Measurements from ENCODE around the gene NTNG1. TPM values are rescaled to one million over a fixed set of nuclear protein-coding genes. Genes with fewer than 3 reads are reported as not detected.

The NTNG1 gene
- total and polyA plus RNA-seq, 12 donors: 0.06 TPM; not detected in 11

DNA sequence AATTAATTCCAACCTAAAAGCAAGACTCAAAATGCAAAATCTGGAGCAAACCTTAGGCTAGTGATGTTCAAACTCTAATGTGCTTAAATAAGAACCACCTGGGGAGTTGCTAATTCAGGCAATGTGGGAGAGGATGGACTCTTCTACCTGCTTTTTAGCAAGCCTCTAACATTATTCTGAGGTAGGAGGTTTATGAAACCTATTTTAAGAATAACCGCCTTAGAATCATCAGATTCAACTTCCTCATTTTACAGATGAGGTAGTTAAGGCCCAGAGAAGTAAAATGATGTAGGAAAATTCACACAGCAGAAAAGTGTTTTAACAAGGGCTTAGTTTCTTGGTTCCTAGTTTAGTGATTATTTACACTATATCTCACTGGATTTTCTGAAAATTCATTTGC lies 8.6 kb upstream of the NTNG1 start:
- 74 to 77% methylated on average over 1 of the region's 1 CpG for WGBS, 2 donors
- Histone ChIP-seq H3K4me3 (no peak overlapping the region), H3K36me3 (no peaks in the 10 kb centered on the region), H3K27ac (no peak overlapping the region), H3K4me1 (no peaks in the 10 kb centered on the region), H3K27me3 (peaks cover 0 to 20% (median 6%) of the 10 kb centered on the region in 7 donors), H3K9me3 (no peaks in the 10 kb centered on the region)
- intact Hi-C loops (cut with DNase I): no loop called here
- DNase-seq (no peak), ATAC-seq (no peak)
- no peak for TF ChIP-seq CTCF (IDR thresholded peaks at IDR 0.05)

- Histone ChIP-seq H3K4me1 (no peaks in the 10 kb centered on the region), H3K9me3 (no peaks in the 10 kb centered on the region), H3K27ac (no peak overlapping the region), H3K36me3 (no peaks in the 10 kb centered on the region), H3K27me3 (peaks cover 0 to 25% (median 7%) of the 10 kb centered on the region in 7 donors), H3K4me3 (no peak overlapping the region)
- intact Hi-C loops (cut with DNase I): no loop called here
- 69 to 79% methylated on average over 1 of the region's 1 CpG for WGBS, 2 donors
- TF ChIP-seq CTCF (IDR thresholded peaks at IDR 0.05): no peak
- DNase-seq (no peak), ATAC-seq (no peak)
Observed at GRCh38 chr1:107132780-107133179, 8.1 kb upstream of the NTNG1 start.

GRCh38 chr1:107135463-107135862 lies 5.4 kb upstream of the NTNG1 start:
- intact Hi-C loops (cut with DNase I): no loop called here
- Histone ChIP-seq H3K36me3 (no peaks in the 10 kb centered on the region), H3K9me3 (no peaks in the 10 kb centered on the region), H3K27me3 (peaks cover 0 to 51% (median 31%) of the 10 kb centered on the region in 7 donors), H3K4me3 (no peak overlapping the region), H3K4me1 (peaks cover 0 to 10% (median 7%) of the 10 kb centered on the region in 9 donors), H3K27ac (no peak overlapping the region)
- WGBS, 2 donors: 1 to 2% methylated on average over 3 of the region's 3 CpGs
- ATAC-seq: no peak
- DNase-seq: no peak
- no peak for TF ChIP-seq CTCF (IDR thresholded peaks at IDR 0.05)

GRCh38 chr1:107138166-107138565 lies 2.7 kb upstream of the NTNG1 start:
- TF ChIP-seq CTCF (IDR thresholded peaks at IDR 0.05): no peak
- no peak for ATAC-seq
- H3K4me1 ChIP-seq: peaks cover 0 to 24% (median 18%) of the 10 kb centered on the region in 9 donors
- no peaks in the 10 kb centered on the region for H3K9me3 ChIP-seq
- H3K36me3 ChIP-seq: no peaks in the 10 kb centered on the region
- peaks cover 0 to 68% (median 56%) of the 10 kb centered on the region in 7 donors for H3K27me3 ChIP-seq
- no peak overlapping the region for H3K27ac ChIP-seq
- no peak for DNase-seq
- no peak overlapping the region for H3K4me3 ChIP-seq
- intact Hi-C loops (cut with DNase I): no loop called here
